Brain microvascular endothelial cell (primary cell): ENCODE measurements around the gene NPC1.

ENCODE experiments used
- DNase-seq: peaks from one replicate; pipeline ENCODE4 v3.0.0-alpha.2; 2020
- H3K27ac ChIP-seq: fragments of 250-450 bp; sonication (Bioruptor Pico); 2 replicates; pipeline ENCODE4 v1.5.1; 2020; ENCODE audit warnings: mild to moderate bottlenecking, moderate library complexity
- H3K27me3 ChIP-seq: fragments of 250-450 bp; sonication (Bioruptor Pico); replicated peaks from 2 replicates; pipeline ENCODE4 v1.5.1; 2020; ENCODE audit warnings: mild to moderate bottlenecking
- H3K36me3 ChIP-seq: fragments of 250-450 bp; sonication (Bioruptor Pico); replicated peaks from 2 replicates; pipeline ENCODE4 v1.5.1; 2020; ENCODE audit warnings: mild to moderate bottlenecking
- H3K4me3 ChIP-seq: 2 replicates; pipeline ENCODE4 v1.5.1; 2011; ENCODE audit warnings: low read depth, mild to moderate bottlenecking, control low read depth, low read length, moderate library complexity
- CTCF ChIP-seq: IDR thresholded peaks from 2 replicates; pipeline ENCODE4 v1.5.1; 2011; ENCODE audit warnings: low read depth, mild to moderate bottlenecking, moderate library complexity, low read length, control low read depth, inconsistent platforms; ENCODE audit errors: missing control alignments
- in situ Hi-C: cut with HindIII; loops from 2 replicates; pipeline ENCODE4 v1.10.0; 2017; ENCODE audit warnings: low sequenced_read_pairs, low pct_ligation_motif_present

Gene NPC1

GRCh38 chr18:23550898-23551297, 35.4 kb downstream of the NPC1 start:
- in situ Hi-C loops: no loop called here
- Histone ChIP-seq H3K27me3 (no peaks in the 10 kb centered on the region), H3K4me3 (no peak overlapping the region), H3K36me3 (peaks cover 52% of the 10 kb centered on the region), H3K27ac (no peak overlapping the region)
- TF ChIP-seq CTCF: no peak
- DNase-seq: no peak

GRCh38 chr18:23548719-23549118, 37.6 kb downstream of the NPC1 start:
- no peak for TF ChIP-seq CTCF
- Histone ChIP-seq H3K27me3 (no peaks in the 10 kb centered on the region), H3K36me3 (peaks cover 41% of the 10 kb centered on the region), H3K4me3 (no peak overlapping the region), H3K27ac (no peak overlapping the region)
- in situ Hi-C loops: no loop called here
- no peak for DNase-seq

GRCh38 chr18:23548275-23548674, 38.0 kb downstream of the NPC1 start:
- Histone ChIP-seq H3K27me3 (no peaks in the 10 kb centered on the region), H3K4me3 (no peak overlapping the region), H3K36me3 (peaks cover 40% of the 10 kb centered on the region), H3K27ac (no peak overlapping the region)
- in situ Hi-C loops: no loop called here
- no peak for DNase-seq
- TF ChIP-seq CTCF: no peak

GRCh38 chr18:23547846-23548245, 38.5 kb downstream of the NPC1 start:
- peak; percentile 31 for DNase-seq
- TF ChIP-seq CTCF: no peak
- peaks cover 39% of the 10 kb centered on the region for H3K36me3 ChIP-seq
- in situ Hi-C loops: no loop called here
- H3K27me3 ChIP-seq: no peaks in the 10 kb centered on the region
- no peak overlapping the region for H3K4me3 ChIP-seq
- H3K27ac ChIP-seq: no peak overlapping the region

GRCh38 chr18:23547306-23547705, 39.0 kb downstream of the NPC1 start:
- DNase-seq: no peak
- H3K27ac ChIP-seq: no peak overlapping the region
- H3K4me3 ChIP-seq: no peak overlapping the region
- in situ Hi-C loops: no loop called here
- peaks cover 39% of the 10 kb centered on the region for H3K36me3 ChIP-seq
- no peak for TF ChIP-seq CTCF
- H3K27me3 ChIP-seq: no peaks in the 10 kb centered on the region

GRCh38 chr18:23545247-23545789, 41.0 kb downstream of the NPC1 start:
- Histone ChIP-seq H3K4me3 (no peak overlapping the region), H3K36me3 (peaks cover 34% of the 10 kb centered on the region), H3K27ac (no peak overlapping the region), H3K27me3 (no peaks in the 10 kb centered on the region)
- in situ Hi-C loops: no loop called here
- no peak for DNase-seq
- no peak for TF ChIP-seq CTCF
